Measurements from ENCODE around the gene MACROD2.

DNA sequence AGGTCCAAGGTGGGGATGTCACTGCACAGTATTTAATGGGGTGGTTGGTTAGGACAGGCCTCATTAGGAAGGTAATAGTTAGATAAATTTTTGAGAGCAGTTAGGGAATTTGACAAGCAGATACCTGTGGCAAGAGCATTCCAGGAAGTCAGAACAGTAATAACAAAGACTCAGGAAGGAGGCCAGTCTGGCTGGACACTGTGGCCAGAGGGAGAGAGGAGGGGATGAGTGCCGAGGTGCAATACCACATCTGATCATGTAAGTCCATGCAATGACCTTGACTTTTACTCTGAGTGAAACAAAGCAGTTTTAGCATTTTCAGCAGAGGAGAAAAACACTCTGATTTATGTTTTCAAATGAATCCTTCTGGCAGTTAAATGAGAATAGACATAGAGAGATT, 1332.8 kb downstream of the MACROD2 start:
- no peak for TF ChIP-seq CTCF (IDR thresholded peaks at IDR 0.05)
- no peak for TF ChIP-seq POLR2A (IDR thresholded peaks at IDR 0.05)
